Nucleus accumbens (tissue), 56 donors: ENCODE measurements around the gene RBFOX2.
"Not testable (repeated sequence)": the region's sequence is repeated elsewhere in the genome, so short reads cannot be mapped to it uniquely, and the experiment has no call there.

ENCODE experiments used
- DNase-seq, 56 donors: peaks; one replicate each; lab custom pipeline; 2025; lab: John Stamatoyannopoulos, UW

The RBFOX2 gene

DNA sequence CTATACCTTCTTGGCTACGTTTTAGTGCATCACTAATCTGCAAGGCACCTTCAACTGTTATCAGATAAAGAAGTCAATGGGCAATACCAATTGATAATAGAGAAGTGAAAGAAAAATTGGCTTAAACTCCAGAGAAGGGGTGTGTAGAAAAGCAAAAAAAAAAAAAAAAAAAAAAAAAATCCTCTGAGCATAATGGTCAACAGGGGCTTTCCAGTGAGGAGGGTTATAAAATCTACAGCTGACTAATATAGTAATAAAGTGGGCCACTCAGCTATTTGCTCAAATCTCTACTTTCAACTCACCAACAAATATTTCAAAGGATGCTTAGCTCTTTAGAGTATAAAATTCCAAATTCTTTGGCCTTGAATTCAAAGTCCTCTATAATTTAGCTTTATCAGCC, 233.1 kb downstream of the RBFOX2 start:
- DNase-seq = no peak

DNA sequence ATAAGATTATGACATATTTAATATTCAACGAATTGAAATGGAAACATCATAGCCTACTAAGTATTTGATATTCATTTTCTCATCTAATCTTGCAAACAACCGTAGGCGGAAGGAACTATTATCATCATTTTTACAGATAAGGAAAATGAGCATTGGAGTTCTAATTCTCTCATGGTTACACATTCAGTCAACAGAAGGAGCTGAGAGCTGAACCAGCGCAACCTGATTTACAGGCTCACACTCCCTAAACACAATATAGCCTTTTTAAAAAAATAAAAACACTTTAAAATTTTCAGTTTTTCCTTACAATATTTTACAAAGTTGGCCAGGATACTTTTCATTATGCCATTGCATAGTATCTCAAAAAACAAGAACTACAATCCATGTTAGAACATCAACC, 236.1 kb downstream of the RBFOX2 start:
- no peak for DNase-seq

DNA sequence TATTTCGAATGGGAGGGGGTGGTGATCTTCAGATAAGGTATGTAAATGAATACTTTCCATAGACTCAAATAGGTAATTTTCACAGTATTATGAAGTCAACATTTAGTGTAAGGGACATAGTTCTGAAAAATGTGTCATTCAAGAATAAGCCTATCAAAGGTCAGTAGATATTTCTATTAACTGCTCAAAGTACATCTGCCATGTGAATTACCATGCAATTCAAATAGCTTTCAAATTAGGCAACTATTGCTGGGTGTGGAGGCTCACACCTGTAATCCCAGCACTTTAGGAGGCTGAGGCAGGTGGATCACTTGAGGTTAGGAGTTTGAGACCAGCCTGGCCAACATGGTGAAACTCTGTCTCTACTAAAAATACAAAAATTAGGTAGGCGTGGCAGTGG, 236.8 kb downstream of the RBFOX2 start:
- DNase-seq = not testable (repeated sequence)

DNA sequence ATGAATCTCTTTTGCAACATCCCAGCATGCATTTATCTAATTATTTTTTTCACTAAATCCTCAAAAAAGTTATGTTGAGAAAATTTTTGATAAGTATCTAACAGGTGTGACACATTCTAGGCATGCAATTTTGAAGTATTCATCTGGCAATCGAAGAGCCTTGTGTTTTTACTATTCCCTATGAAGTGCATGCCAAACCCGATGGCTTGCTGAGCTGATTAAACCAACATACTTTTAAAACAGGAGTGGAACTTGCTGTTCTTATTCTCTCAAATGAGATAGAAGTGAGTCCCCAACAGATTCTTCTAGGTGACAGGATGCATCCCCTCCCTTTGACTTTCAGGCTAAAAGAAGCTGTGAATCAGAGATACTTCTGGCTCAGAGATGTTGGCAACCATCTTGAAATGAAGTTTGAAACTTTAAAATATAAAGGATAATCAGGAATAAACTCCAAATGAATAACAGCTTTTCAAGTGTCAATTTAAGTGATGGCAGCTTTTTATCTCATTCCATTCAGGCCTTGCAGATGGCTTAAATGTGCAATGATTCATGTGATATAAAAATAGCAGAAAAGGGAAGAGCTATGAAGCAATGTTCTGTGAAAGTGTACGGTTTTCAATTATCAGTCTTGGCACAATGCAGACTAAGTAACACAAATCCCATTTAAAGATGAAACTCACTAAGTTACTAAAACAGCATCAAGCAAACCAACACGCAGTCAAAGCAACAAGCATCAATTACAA, 243.3 kb downstream of the RBFOX2 start:
- no peak for DNase-seq

DNA sequence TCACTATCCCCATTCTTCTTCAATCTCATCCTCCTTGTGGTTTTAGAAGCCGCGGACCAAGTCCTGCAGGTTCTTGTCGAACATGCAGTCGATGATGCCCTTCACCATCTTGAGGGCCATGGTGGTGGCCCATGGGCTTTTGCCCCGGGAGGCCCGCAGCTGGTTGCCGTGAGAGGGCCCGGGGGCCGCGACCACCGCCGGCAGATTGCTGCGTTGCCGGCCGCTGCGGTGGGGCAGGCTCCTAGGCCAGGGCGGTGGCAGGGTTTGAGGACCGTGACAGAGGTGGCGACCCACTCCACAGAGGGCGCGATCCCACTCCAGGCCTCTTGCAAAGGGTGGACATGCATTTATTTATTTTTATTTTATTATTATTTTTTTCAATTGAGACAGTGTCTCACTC, 244.0 kb downstream of the RBFOX2 start:
- no peak for DNase-seq

DNA sequence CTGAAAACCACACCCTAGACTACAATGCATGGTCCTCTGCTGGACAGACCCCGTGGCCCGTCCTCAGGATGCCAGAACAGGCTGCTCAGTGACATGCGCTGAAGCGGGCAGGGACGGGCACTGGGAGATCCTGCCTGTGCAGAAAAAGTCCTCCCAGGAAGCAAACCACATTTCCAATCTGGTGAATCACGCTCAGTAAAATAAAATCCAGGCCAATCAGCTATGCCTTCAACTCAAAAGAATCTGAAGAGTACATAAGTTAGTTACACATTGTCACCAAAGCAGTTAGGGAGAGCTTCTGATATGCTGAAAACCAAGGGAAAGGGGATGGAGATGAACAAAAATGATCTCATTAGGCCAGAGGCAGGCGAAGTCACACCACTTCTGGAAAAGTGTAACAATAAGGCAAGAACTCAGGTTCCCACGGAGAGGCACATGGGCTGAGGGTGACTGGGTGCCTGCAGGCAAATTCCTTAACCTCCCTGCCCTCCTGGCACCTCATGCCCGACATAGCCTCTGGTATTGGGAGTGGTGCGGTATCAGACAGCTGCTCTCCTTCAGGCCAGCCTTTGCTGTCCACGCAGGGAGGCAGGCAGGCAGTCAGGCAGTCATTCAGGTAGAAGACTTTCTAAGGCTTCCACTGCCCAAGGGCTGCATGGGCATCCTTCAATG, 244.5 kb downstream of the RBFOX2 start:
- DNase-seq = no peak

DNA sequence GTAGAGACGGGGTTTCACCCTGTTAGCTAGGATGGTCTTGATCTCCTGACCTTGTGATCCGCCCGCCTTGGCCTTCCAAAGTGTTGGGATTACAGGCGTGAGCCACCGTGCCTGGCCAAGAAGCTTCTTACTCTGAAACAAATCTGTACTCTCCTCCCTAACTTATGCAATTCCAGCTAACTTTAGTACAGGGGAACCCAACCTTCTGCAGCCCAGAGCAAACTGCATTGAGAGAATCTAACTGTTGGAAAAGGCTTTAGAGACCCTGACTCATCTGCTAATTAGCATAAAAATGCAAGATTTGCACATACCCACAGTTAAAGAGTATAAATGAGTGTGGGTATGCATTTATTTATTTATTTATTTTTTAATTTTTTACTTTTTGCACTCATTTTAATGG, 246.1 kb downstream of the RBFOX2 start:
- no peak for DNase-seq

DNA sequence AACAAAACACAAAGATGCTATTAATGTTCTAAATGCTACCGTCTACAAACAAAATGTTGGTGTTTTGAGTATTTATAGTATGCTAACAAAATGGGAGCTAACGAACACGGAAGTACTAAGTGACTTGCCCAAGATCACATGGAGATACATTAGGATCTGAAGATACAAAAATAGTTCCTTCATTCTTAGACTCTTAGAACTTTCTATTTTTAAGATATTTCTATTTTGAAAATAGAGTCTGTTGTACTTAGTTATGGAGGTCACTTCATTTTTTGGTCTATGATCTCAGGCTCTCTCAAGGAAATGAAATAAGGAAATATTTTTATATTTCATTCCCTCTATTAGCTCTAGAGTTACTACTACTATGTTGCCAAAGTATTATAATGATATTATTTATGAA, 246.7 kb downstream of the RBFOX2 start:
- DNase-seq = no peak

DNA sequence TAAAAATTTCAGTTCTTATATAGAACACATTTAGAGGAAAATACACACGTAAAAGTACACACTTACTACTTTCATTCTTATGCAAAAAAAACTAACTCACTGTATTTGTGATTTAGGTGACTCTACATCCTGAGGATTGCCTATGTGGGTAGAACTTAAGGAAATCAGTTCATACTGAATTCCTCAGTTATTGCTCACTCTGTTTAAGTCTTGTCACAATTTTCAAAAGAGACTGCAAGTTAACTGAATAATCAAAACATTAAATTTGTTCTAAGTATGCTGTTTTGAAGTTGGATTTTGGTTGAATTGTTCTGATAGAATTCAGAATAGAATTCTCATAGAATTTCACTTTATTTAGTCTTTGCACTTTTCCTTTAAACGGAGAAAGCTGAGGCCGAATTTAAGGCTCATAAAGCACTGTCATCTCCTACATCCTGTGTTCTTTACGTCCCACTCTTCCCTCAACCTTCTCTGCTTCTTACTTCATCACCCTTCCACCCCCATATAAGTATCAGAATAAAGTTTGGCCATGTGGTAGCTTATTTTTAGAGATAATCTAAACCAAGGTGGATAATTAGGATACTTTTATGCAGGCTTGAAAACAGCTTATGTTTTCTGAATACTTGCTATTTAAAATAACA, 251.2 kb downstream of the RBFOX2 start:
- DNase-seq = no peak

DNA sequence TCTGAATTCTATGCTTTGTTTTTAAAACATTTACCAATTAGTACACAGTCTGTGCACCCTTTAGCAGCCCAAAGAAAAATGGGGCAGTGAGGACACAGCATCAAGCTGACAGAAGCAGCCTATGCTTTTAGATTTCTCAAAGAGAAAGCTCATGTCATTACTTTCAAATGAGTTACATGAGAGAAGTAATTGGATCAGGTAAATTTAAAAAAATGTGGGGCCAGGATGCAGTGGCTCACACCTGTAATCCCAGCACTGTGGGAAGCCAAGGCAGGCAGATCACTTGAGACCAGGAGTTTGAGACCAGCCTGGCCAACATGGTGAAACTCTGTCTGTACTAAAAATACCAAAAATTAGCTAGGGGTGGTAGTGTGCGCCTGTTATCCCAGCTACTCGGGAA, 253.3 kb downstream of the RBFOX2 start:
- DNase-seq = no peak

DNA sequence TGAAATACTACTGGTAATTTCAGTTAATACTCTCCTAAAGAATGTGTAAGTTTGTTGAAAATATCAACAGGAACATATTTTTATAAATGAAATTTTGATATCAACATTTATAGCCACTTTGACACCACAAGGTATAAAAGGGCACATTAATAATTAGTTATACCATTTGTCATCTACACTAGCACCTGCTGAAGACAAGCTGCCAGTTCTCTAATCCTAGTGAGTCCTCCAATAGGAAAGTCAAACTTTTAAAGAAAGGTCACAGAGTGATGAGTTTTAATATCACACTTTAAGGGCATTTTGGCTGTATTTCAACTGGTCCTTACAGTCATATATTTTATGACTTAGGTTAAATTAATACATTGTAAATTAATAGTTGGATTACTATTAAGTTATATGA, 258.6 kb downstream of the RBFOX2 start:
- DNase-seq = no peak

- DNase-seq = peak in 1 of 56 donors; percentile 6
Observed at GRCh38 chr22:35766654-35767580, 261.7 kb downstream of the RBFOX2 start.

DNA sequence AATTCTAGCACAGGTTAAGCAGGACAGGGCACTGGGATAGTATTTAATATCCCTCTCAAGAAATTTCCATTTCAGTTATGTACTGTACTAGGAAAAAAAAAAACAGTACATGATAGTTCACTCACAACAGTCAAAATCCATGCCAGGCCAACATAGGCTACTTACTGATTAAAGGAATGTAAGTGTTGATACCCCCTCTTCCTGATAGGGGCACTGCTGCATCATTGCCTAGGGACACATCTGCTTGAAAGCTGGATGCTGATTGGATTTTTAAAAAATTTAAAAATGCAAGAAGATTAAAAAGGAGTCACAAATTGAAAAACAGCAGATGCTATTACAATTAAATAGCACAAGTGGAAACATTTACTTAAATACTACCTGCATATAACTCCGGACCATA, 267.6 kb downstream of the RBFOX2 start:
- DNase-seq = peak in 1 of 56 donors; percentile 3

DNA sequence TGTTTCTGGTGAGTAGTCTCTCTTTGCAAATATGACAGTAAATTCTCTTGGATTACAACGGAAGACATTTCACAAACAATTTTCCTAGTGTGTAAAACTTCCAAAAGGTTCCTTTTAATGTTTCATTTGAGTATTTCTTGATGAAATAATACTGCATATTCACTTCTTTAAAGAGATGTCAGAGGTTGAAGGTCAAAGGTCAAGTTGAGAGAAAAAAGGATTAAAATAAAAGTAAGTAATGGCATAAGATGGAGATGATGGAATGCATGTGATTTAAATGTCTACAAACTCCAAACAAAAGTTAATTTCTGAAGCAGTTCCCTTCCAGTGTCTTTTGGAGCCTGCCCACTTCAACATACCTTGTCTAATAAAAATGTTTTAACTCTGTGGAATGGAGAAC, 270.2 kb downstream of the RBFOX2 start:
- no peak for DNase-seq

- DNase-seq = no peak
Observed at GRCh38 chr22:35756722-35757121, 271.9 kb downstream of the RBFOX2 start.

GRCh38 chr22:35754761-35755160, 273.9 kb downstream of the RBFOX2 start:
- no peak for DNase-seq

- DNase-seq = no peak
Observed at GRCh38 chr22:35752863-35753189, 275.8 kb downstream of the RBFOX2 start.

- no peak for DNase-seq
Observed at GRCh38 chr22:35752006-35752862, 276.4 kb downstream of the RBFOX2 start.

DNA sequence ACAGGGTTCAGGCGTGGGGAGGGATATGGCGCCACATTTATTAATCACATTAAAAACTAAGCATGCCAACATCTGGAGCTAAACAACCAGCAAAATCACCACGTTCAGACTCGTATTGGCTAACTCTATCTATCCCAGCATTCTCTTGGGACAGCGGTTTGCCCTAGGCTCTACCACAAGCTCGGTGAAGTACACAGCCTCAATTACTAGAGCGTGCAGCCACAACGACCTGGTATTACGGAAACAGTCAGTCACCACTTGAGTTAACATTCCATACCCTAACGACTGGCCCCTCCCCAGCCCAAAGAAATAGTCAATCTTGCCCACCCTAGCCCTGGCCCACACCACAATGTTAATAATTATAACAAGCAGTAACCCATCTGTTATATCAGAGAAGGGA, 278.8 kb downstream of the RBFOX2 start:
- no peak for DNase-seq
